GM23338 (cell line): ENCODE results near the gene HNRNPAB. TPM values are rescaled to one million over a fixed set of nuclear protein-coding genes. Genes with fewer than 3 reads are reported as not detected.

Experiments used
- ATAC-seq: fragments of 200-7000 bp; cut with Tn5 transposase; 3 replicates; pipeline ENCODE4 v1.9.1; 2020
- DNase-seq: peaks from one replicate; pipeline ENCODE4 v3.0.0-alpha.2; 2015; ENCODE audit warnings: low spot score
- H2AFZ ChIP-seq: fragments of 200-600 bp; sonication (generic); 2 replicates; pipeline ENCODE4 v1.8.0; 2016; ENCODE audit warnings: antibody characterized with exemption, mild to moderate bottlenecking, moderate library complexity
- H3F3A ChIP-seq: fragments of 200-600 bp; sonication (generic); replicated peaks from 2 replicates; pipeline ENCODE4 v1.8.0; 2017; ENCODE audit warnings: antibody characterized with exemption, mixed run types, low read depth
- H3K27ac ChIP-seq: fragments of 200-600 bp; sonication (generic); 2 replicates; pipeline ENCODE4 v1.6.1; 2016; ENCODE audit warnings: low read depth
- H3K27me3 ChIP-seq: fragments of 200-600 bp; sonication (generic); 2 replicates; pipeline ENCODE4 v1.8.0; 2016; ENCODE audit warnings: mild to moderate bottlenecking, mixed run types, moderate library complexity; ENCODE audit not compliant: insufficient read depth
- H3K36me3 ChIP-seq: fragments of 200-600 bp; sonication (generic); 2 replicates; pipeline ENCODE4 v1.8.0; 2016; ENCODE audit warnings: mild to moderate bottlenecking; ENCODE audit not compliant: insufficient read depth
- H3K4me1 ChIP-seq: fragments of 200-600 bp; sonication (generic); 2 replicates; pipeline ENCODE4 v1.8.0; 2016; ENCODE audit warnings: mild to moderate bottlenecking, moderate library complexity; ENCODE audit not compliant: insufficient read depth
- H3K4me2 ChIP-seq: fragments of 200-600 bp; sonication (generic); 2 replicates; pipeline ENCODE4 v1.7.1; 2017; ENCODE audit warnings: mixed run types
- H3K4me3 ChIP-seq: fragments of 200-600 bp; sonication (generic); 2 replicates; pipeline ENCODE4 v1.6.1; 2016; ENCODE audit warnings: mixed run types
- H3K79me2 ChIP-seq: fragments of 200-600 bp; sonication (generic); replicated peaks from 2 replicates; pipeline ENCODE4 v1.8.0; 2017; ENCODE audit warnings: mild to moderate bottlenecking; ENCODE audit not compliant: insufficient read depth
- H3K9me2 ChIP-seq: fragments of 200-600 bp; sonication (generic); 2 replicates; pipeline ENCODE4 v1.8.0; 2017; ENCODE audit not compliant: insufficient read depth
- H4K20me1 ChIP-seq: fragments of 200-600 bp; sonication (generic); replicated peaks from 2 replicates; pipeline ENCODE4 v1.8.0; 2017; ENCODE audit warnings: mild to moderate bottlenecking; ENCODE audit not compliant: insufficient read depth
- H3K27ac Mint-ChIP-seq: 2 replicates; pipeline ENCODE4 v1.8.0; 2020; ENCODE audit warnings: inconsistent platforms, mild to moderate bottlenecking, moderate library complexity, mixed read lengths
- H3K27me3 Mint-ChIP-seq: 3 replicates; pipeline ENCODE4 v1.8.0; 2022; ENCODE audit warnings: low read depth, mild to moderate bottlenecking, moderate library complexity, mixed read lengths, inconsistent platforms; ENCODE audit not compliant: insufficient read depth, poor library complexity
- H3K36me3 Mint-ChIP-seq: 3 replicates; pipeline ENCODE4 v1.8.0; 2021; ENCODE audit warnings: low read depth, mild to moderate bottlenecking, inconsistent platforms, moderate library complexity, mixed read lengths
- H3K4me1 Mint-ChIP-seq: 3 replicates; pipeline ENCODE4 v1.8.0; 2020; ENCODE audit warnings: mild to moderate bottlenecking, inconsistent platforms, mixed read lengths
- H3K4me3 Mint-ChIP-seq: 3 replicates; pipeline ENCODE4 v1.8.0; 2021; ENCODE audit warnings: moderate library complexity, mild to moderate bottlenecking, inconsistent platforms, mixed read lengths
- H3K9me3 Mint-ChIP-seq: 3 replicates; pipeline ENCODE4 v1.8.0; 2020; ENCODE audit warnings: moderate library complexity, mild to moderate bottlenecking, inconsistent platforms, mixed read lengths
- CREB1 ChIP-seq: fragments of 250-450 bp; sonication (Bioruptor Pico); IDR thresholded peaks from 2 replicates; pipeline ENCODE4 v1.5.0; 2020; ENCODE audit warnings: low read depth, mild to moderate bottlenecking, moderate library complexity
- EZH2 ChIP-seq: fragments of 200-600 bp; sonication (generic); IDR thresholded peaks from one replicate; pipeline ENCODE4 v1.8.0; 2017; ENCODE audit warnings: antibody characterized with exemption, mild to moderate bottlenecking, low read depth; ENCODE audit not compliant: unreplicated experiment
- EZH2phosphoT487 ChIP-seq: fragments of 200-600 bp; sonication (generic); IDR thresholded peaks from one replicate; pipeline ENCODE4 v1.8.1; 2018; ENCODE audit warnings: antibody characterized with exemption; ENCODE audit not compliant: unreplicated experiment
- JUNB ChIP-seq: IDR thresholded peaks from one replicate; pipeline ENCODE4 v1.6.1; 2016; ENCODE audit warnings: antibody characterized with exemption; ENCODE audit not compliant: unreplicated experiment
- NANOG ChIP-seq: IDR thresholded peaks from 2 replicates; pipeline ENCODE4 v1.6.1; 2016; ENCODE audit warnings: antibody characterized with exemption, borderline replicate concordance
- POLR2AphosphoS5 ChIP-seq: IDR thresholded peaks from 2 replicates; pipeline ENCODE4 v1.6.1; 2016; ENCODE audit warnings: antibody characterized with exemption, low read depth
- STAT1 ChIP-seq: IDR thresholded peaks from one replicate; pipeline ENCODE4 v1.6.1; 2016; ENCODE audit warnings: antibody characterized with exemption; ENCODE audit not compliant: unreplicated experiment
- ZNF114 ChIP-seq: fragments of 250-450 bp; sonication (Bioruptor Pico); IDR thresholded peaks from 2 replicates; pipeline ENCODE4 v1.5.0; 2020; ENCODE audit warnings: mild to moderate bottlenecking, moderate library complexity
- ZNF331 ChIP-seq: fragments of 250-450 bp; sonication (Bioruptor Pico); IDR thresholded peaks from 2 replicates; pipeline ENCODE4 v1.5.0; 2020; ENCODE audit warnings: low read depth, mild to moderate bottlenecking, moderate library complexity
- polyA plus RNA-seq: library from polyadenylated mRNA; unstranded; fragments of >200 nt; fragmentation: Nextera tagmentation; extraction: Ambion mirVana; gene quantifications from 2 replicates; pipeline ENCODE4 v1.2.1, GENCODE V29; 2016
- total RNA-seq: library from RNA; depleted of rRNA; stranded (reverse); fragments of >200 nt; shearing (Covaris generic); gene quantifications from 2 replicates; pipeline ENCODE4 v1.2.3, GENCODE V29; 2014
- TF ChIP-seq, protein P1 (sequence below): IDR thresholded peaks from 2 replicates; pipeline ENCODE4 v1.6.1; 2016; ENCODE audit warnings: antibody characterized with exemption
- TF ChIP-seq, protein P2 (sequence below): fragments of 250-450 bp; sonication (Bioruptor Pico); IDR thresholded peaks from 2 replicates; pipeline ENCODE4 v1.5.0; 2020; ENCODE audit warnings: mild to moderate bottlenecking, moderate library complexity
- TF ChIP-seq, protein P3 (sequence below), 2 experiments: fragments of 200-600 bp in 1 of 2; sonication (generic) in 1 of 2; conservative IDR thresholded peaks; 2 replicates each; pipeline versions ENCODE4 v1.5.1 to v1.6.1; 2016 to 2017; ENCODE audit warnings: antibody characterized with exemption in 2 of 2, low read depth in 2 of 2, mild to moderate bottlenecking in 2 of 2, moderate library complexity in 1 of 2
- TF ChIP-seq, protein P4 (sequence below): IDR thresholded peaks from one replicate; pipeline ENCODE4 v1.6.1; 2018; ENCODE audit warnings: antibody characterized with exemption; ENCODE audit not compliant: unreplicated experiment

The HNRNPAB gene
- total and polyA plus RNA-seq, 2 experiments from 2014 or later: 304 to 579 TPM

DNA sequence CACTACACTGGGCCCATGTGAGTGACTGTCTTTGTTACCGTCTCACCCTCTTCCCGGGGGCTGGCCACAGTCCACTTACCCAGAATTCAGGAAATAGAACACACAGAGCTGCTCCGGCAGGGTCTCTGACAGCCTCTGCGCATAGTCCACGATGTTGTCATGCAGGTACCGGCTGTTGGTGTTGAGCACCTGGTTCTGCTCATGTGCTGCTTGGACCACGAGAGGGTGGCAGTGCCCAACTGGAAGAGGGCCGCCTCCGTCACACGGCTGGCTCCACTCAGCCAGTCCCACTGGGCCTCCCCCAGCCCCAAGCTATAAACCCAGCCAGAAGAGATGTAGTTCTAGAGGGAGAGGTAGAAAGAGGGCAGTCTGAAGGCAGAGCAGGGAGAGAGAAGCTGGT, 25.5 kb downstream of the HNRNPAB start:
- Histone ChIP-seq H3K36me3 (peaks cover 9% of the 10 kb centered on the region), H3F3A (peaks cover 13% of the 10 kb centered on the region), H3K4me2 (no peak overlapping the region), H3K4me1 (peaks cover 9% of the 10 kb centered on the region; the same call in 1 of the 2 replicates), H3K9me2 (no peaks in the 10 kb centered on the region), H4K20me1 (no peaks in the 10 kb centered on the region), H3K27ac (no peak overlapping the region), H3K79me2 (peaks cover 13% of the 10 kb centered on the region; the same call in 1 of the 2 replicates), H3K27me3 (no peaks in the 10 kb centered on the region), H3K4me3 (no peak overlapping the region), H2AFZ (no peak overlapping the region)
- H3K27me3 Mint-ChIP-seq: peaks cover 19% of the 10 kb centered on the region
- peak overlapping the region; percentile 70; the same call in 1 of the 2 replicates for H3K27ac Mint-ChIP-seq
- no peak for TF ChIP-seq CREB1 (CRISPR knock-in tag)
- no peak for TF ChIP-seq POLR2AphosphoS5
- TF ChIP-seq, protein P1, sequence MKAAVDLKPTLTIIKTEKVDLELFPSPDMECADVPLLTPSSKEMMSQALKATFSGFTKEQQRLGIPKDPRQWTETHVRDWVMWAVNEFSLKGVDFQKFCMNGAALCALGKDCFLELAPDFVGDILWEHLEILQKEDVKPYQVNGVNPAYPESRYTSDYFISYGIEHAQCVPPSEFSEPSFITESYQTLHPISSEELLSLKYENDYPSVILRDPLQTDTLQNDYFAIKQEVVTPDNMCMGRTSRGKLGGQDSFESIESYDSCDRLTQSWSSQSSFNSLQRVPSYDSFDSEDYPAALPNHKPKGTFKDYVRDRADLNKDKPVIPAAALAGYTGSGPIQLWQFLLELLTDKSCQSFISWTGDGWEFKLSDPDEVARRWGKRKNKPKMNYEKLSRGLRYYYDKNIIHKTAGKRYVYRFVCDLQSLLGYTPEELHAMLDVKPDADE: no peak
- TF ChIP-seq, protein P2, sequence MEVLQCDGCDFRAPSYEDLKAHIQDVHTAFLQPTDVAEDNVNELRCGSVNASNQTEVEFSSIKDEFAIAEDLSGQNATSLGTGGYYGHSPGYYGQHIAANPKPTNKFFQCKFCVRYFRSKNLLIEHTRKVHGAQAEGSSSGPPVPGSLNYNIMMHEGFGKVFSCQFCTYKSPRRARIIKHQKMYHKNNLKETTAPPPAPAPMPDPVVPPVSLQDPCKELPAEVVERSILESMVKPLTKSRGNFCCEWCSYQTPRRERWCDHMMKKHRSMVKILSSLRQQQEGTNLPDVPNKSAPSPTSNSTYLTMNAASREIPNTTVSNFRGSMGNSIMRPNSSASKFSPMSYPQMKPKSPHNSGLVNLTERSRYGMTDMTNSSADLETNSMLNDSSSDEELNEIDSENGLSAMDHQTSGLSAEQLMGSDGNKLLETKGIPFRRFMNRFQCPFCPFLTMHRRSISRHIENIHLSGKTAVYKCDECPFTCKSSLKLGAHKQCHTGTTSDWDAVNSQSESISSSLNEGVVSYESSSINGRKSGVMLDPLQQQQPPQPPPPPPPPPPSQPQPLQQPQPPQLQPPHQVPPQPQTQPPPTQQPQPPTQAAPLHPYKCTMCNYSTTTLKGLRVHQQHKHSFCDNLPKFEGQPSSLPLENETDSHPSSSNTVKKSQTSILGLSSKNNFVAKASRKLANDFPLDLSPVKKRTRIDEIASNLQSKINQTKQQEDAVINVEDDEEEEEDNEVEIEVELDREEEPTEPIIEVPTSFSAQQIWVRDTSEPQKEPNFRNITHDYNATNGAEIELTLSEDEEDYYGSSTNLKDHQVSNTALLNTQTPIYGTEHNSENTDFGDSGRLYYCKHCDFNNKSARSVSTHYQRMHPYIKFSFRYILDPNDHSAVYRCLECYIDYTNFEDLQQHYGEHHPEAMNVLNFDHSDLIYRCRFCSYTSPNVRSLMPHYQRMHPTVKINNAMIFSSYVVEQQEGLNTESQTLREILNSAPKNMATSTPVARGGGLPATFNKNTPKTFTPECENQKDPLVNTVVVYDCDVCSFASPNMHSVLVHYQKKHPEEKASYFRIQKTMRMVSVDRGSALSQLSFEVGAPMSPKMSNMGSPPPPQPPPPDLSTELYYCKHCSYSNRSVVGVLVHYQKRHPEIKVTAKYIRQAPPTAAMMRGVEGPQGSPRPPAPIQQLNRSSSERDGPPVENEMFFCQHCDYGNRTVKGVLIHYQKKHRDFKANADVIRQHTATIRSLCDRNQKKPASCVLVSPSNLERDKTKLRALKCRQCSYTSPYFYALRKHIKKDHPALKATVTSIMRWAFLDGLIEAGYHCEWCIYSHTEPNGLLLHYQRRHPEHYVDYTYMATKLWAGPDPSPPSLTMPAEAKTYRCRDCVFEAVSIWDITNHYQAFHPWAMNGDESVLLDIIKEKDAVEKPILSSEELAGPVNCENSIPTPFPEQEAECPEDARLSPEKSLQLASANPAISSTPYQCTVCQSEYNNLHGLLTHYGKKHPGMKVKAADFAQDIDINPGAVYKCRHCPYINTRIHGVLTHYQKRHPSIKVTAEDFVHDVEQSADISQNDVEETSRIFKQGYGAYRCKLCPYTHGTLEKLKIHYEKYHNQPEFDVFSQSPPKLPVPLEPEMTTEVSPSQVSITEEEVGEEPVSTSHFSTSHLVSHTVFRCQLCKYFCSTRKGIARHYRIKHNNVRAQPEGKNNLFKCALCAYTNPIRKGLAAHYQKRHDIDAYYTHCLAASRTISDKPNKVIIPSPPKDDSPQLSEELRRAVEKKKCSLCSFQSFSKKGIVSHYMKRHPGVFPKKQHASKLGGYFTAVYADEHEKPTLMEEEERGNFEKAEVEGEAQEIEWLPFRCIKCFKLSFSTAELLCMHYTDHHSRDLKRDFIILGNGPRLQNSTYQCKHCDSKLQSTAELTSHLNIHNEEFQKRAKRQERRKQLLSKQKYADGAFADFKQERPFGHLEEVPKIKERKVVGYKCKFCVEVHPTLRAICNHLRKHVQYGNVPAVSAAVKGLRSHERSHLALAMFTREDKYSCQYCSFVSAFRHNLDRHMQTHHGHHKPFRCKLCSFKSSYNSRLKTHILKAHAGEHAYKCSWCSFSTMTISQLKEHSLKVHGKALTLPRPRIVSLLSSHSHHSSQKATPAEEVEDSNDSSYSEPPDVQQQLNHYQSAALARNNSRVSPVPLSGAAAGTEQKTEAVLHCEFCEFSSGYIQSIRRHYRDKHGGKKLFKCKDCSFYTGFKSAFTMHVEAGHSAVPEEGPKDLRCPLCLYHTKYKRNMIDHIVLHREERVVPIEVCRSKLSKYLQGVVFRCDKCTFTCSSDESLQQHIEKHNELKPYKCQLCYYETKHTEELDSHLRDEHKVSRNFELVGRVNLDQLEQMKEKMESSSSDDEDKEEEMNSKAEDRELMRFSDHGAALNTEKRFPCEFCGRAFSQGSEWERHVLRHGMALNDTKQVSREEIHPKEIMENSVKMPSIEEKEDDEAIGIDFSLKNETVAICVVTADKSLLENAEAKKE (CRISPR knock-in tag): no peak
- TF ChIP-seq EZH2phosphoT487: no peak
- TF ChIP-seq EZH2: no peak
- TF ChIP-seq ZNF331 (CRISPR knock-in tag): no peak
- TF ChIP-seq, protein P3, sequence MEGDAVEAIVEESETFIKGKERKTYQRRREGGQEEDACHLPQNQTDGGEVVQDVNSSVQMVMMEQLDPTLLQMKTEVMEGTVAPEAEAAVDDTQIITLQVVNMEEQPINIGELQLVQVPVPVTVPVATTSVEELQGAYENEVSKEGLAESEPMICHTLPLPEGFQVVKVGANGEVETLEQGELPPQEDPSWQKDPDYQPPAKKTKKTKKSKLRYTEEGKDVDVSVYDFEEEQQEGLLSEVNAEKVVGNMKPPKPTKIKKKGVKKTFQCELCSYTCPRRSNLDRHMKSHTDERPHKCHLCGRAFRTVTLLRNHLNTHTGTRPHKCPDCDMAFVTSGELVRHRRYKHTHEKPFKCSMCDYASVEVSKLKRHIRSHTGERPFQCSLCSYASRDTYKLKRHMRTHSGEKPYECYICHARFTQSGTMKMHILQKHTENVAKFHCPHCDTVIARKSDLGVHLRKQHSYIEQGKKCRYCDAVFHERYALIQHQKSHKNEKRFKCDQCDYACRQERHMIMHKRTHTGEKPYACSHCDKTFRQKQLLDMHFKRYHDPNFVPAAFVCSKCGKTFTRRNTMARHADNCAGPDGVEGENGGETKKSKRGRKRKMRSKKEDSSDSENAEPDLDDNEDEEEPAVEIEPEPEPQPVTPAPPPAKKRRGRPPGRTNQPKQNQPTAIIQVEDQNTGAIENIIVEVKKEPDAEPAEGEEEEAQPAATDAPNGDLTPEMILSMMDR (conservative IDR thresholded peaks at IDR 0.05; ENCODE audit: low read depth in 2 of 2): no peak
- TF ChIP-seq JUNB: no peak
- TF ChIP-seq STAT1: no peak
- no peak for TF ChIP-seq ZNF114 (CRISPR knock-in tag)
- TF ChIP-seq, protein P4, sequence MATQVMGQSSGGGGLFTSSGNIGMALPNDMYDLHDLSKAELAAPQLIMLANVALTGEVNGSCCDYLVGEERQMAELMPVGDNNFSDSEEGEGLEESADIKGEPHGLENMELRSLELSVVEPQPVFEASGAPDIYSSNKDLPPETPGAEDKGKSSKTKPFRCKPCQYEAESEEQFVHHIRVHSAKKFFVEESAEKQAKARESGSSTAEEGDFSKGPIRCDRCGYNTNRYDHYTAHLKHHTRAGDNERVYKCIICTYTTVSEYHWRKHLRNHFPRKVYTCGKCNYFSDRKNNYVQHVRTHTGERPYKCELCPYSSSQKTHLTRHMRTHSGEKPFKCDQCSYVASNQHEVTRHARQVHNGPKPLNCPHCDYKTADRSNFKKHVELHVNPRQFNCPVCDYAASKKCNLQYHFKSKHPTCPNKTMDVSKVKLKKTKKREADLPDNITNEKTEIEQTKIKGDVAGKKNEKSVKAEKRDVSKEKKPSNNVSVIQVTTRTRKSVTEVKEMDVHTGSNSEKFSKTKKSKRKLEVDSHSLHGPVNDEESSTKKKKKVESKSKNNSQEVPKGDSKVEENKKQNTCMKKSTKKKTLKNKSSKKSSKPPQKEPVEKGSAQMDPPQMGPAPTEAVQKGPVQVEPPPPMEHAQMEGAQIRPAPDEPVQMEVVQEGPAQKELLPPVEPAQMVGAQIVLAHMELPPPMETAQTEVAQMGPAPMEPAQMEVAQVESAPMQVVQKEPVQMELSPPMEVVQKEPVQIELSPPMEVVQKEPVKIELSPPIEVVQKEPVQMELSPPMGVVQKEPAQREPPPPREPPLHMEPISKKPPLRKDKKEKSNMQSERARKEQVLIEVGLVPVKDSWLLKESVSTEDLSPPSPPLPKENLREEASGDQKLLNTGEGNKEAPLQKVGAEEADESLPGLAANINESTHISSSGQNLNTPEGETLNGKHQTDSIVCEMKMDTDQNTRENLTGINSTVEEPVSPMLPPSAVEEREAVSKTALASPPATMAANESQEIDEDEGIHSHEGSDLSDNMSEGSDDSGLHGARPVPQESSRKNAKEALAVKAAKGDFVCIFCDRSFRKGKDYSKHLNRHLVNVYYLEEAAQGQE: no peak
- TF ChIP-seq NANOG: no peak
- DNase-seq (no peak), ATAC-seq (no peak)
- H3K4me1 Mint-ChIP-seq: peaks cover 22% of the 10 kb centered on the region
- peak overlapping the region; percentile 42; the same call in 2 of the 3 replicates for H3K4me3 Mint-ChIP-seq
- no peaks in the 10 kb centered on the region; the same call in 2 of the 3 replicates for H3K9me3 Mint-ChIP-seq
- peaks cover 55% of the 10 kb centered on the region for H3K36me3 Mint-ChIP-seq
